Gastroesophageal sphincter (tissue), 4 donors: ENCODE results near the gene PEPD. TPM values are rescaled to one million over a fixed set of nuclear protein-coding genes. Genes with fewer than 3 reads are reported as not detected.
A peak's percentile ranks its signal among the peaks of the same experiment; 100 is the strongest.

Experiments used
- ATAC-seq: fragments of 150-250 bp; one replicate; pipeline ENCODE4 v1.9.1; 2016; ENCODE audit warnings: mild to moderate bottlenecking, moderate library complexity
- H3K27ac ChIP-seq, 4 donors: fragments of 200-600 bp; sonication (generic) in 3 of 4; 1 replicate in 3 of 4; 2 replicates in 1 of 4; pipeline ENCODE4 v1.5.1; 2016 to 2019
- H3K27me3 ChIP-seq: fragments of 200-600 bp; sonication (generic); one replicate; pipeline ENCODE4 v1.5.1; 2019
- H3K36me3 ChIP-seq, 2 donors: fragments of 200-600 bp; sonication (generic); one replicate each; pipeline ENCODE4 v1.5.1; 2019; ENCODE audit warnings: control low read depth in 1 of 2
- H3K4me1 ChIP-seq, 3 donors: fragments of 200-600 bp; sonication (generic); 1 replicate in 2 of 3; 2 replicates in 1 of 3; pipeline ENCODE4 v1.5.1; 2016 to 2019; ENCODE audit warnings: control low read depth in 2 of 3
- H3K4me3 ChIP-seq, 2 donors: fragments of 200-600 bp; sonication (generic); one replicate each; pipeline ENCODE4 v1.5.1; 2019; ENCODE audit warnings: mild to moderate bottlenecking in 1 of 2, moderate library complexity in 1 of 2
- H3K9me3 ChIP-seq, 3 donors: fragments of 200-600 bp; sonication (generic); one replicate each; pipeline ENCODE4 v1.5.1; 2017 to 2019; ENCODE audit warnings: control low read depth in 2 of 3
- EP300 ChIP-seq: sonication (generic); formaldehyde crosslinking; IDR thresholded peaks from one replicate; pipeline ENCODE4 v1.6.1; 2017; ENCODE audit warnings: antibody characterized with exemption, mild to moderate bottlenecking
- POLR2A ChIP-seq, 2 donors: fragments of 450-650 bp; IDR thresholded peaks; one replicate each; pipeline ENCODE4 v1.6.1; 2017; ENCODE audit warnings: antibody characterized with exemption in 2 of 2, mild to moderate bottlenecking in 2 of 2, moderate library complexity in 1 of 2
- POLR2AphosphoS5 ChIP-seq: sonication (generic); formaldehyde crosslinking; IDR thresholded peaks from one replicate; pipeline ENCODE4 v1.6.1; 2017; ENCODE audit warnings: antibody characterized with exemption
- WGBS, 2 donors: methylation state at CpG; one replicate each; pipeline ENCODE4 v1.1.5; 2018; ENCODE audit warnings: low coverage in 1 of 2; 5-methylcytosine and 5-hydroxymethylcytosine counted together
- total RNA-seq, 4 donors: library from RNA; depleted of rRNA; stranded (reverse); fragments of >200 nt; gene quantifications; one replicate each; pipeline ENCODE4 v1.1.0, GENCODE V29; 2016
- TF ChIP-seq, protein P1 (sequence below), 4 experiments: fragments of 200-600 bp in 2 of 4; fragments of 450-650 bp in 2 of 4; sonication (generic) in 1 of 4; IDR thresholded peaks; one replicate each; pipeline ENCODE4 v1.5.1; 2017 to 2019; ENCODE audit warnings: antibody characterized with exemption in 4 of 4, mild to moderate bottlenecking in 2 of 4, moderate library complexity in 2 of 4

Gene PEPD
- total RNA-seq, 4 donors from 2014 or later, result 61.3 to 77.7 (median 69.6) TPM

DNA sequence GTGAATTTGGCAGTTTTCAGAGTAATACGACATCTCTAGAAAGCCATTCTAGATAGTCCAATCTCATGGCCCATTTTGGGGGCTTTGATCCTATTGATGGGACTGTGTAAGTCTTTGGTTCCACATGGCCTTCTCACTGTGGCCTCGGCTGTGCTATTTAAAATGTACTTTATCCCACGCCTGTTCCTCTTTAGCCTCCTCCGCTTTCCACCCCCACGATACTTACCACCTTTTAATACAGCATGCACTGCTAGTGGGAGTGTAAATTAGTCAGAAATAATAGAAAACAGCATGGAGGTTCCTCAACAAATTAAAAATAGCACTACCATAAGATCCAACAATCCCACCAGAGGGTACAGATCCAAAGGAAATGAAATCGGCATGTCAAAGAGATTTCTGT is 176.4 kb downstream of the PEPD start:
- Histone ChIP-seq H3K27me3 (peaks cover 38% of the 10 kb centered on the region), H3K4me3 (no peak overlapping the region), H3K27ac (no peak overlapping the region), H3K36me3 (no peaks in the 10 kb centered on the region), H3K4me1 (peaks cover 0 to 9% (median 0%) of the 10 kb centered on the region in 3 donors), H3K9me3 (no peaks in the 10 kb centered on the region)
- WGBS, 2 donors, result 88% methylated on average over 4 to 6 of the region's 6 CpGs
- TF ChIP-seq POLR2A (IDR thresholded peaks at IDR 0.05), result no peak
- TF ChIP-seq, protein P1, sequence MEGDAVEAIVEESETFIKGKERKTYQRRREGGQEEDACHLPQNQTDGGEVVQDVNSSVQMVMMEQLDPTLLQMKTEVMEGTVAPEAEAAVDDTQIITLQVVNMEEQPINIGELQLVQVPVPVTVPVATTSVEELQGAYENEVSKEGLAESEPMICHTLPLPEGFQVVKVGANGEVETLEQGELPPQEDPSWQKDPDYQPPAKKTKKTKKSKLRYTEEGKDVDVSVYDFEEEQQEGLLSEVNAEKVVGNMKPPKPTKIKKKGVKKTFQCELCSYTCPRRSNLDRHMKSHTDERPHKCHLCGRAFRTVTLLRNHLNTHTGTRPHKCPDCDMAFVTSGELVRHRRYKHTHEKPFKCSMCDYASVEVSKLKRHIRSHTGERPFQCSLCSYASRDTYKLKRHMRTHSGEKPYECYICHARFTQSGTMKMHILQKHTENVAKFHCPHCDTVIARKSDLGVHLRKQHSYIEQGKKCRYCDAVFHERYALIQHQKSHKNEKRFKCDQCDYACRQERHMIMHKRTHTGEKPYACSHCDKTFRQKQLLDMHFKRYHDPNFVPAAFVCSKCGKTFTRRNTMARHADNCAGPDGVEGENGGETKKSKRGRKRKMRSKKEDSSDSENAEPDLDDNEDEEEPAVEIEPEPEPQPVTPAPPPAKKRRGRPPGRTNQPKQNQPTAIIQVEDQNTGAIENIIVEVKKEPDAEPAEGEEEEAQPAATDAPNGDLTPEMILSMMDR (IDR thresholded peaks at IDR 0.05), result no peak
- no peak for TF ChIP-seq POLR2AphosphoS5
- TF ChIP-seq EP300, result no peak
- no peak for ATAC-seq

DNA sequence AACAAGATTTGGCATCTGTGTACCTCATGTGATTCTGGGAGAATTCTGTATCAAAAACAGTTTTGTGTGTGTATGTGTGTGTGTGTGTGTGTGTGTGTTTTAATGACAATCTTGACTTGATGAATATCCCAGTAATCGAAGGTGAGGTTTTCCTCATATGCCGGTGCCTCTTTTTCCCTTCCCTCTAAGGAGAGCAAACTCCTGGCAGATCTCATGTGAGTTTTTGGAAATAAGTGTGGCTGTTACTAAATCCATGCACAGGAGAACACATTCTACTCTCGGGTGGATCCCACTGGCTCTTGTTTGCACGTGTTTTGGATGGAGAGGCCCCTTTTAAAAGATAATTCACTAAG is 177.0 kb downstream of the PEPD start:
- 9 to 24% methylated on average over 4 of the region's 4 CpGs for WGBS, 2 donors
- H3K27ac ChIP-seq, result peak overlapping the region in 1 of 4 donors; percentile 12
- no peaks in the 10 kb centered on the region for H3K36me3 ChIP-seq
- peaks cover 0 to 9% (median 0%) of the 10 kb centered on the region in 3 donors for H3K4me1 ChIP-seq
- peak overlapping the region in 1 of 2 donors; percentile 4 for H3K4me3 ChIP-seq
- peak; percentile 62 for ATAC-seq
- TF ChIP-seq, protein P1 (IDR thresholded peaks at IDR 0.05), result no peak
- TF ChIP-seq POLR2A (IDR thresholded peaks at IDR 0.05) (no peak), POLR2AphosphoS5 (no peak), EP300 (no peak)
- peaks cover 32% of the 10 kb centered on the region for H3K27me3 ChIP-seq
- no peaks in the 10 kb centered on the region for H3K9me3 ChIP-seq

DNA sequence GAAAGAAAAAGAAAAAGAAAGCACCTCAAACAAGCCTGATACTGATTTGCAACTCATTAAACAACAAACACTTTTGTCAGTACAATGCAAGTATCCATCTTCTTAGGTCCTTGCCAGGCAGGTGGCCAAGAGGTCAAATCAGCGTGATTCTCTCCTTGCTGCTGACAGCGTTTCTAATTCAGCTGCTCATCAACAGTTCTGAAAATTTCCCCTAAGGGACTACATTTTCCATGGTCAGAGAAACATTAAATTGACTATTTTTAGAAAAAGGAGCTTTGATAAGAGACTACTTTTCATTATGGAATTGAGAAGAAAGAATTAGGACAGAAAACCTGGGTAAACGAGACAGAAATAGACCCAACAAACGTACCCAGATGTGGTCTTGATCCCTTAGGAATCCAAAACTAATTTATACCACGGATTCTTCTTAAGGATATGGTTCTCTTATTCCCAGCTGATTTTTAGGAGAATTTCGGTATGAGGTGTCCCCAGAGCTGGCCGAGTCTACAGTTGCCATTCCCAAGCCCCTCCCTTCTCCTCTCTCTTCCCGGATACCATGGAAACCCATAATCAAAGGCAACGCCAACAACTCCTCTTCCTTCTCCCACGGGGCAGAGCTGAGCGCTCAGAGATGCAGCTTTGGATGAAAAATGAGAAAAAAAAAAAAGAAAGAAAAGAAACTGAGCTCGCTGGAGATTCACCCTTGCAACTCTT is 177.6 kb downstream of the PEPD start:
- peak overlapping the region in 1 of 4 donors; percentile 12 for H3K27ac ChIP-seq

DNA sequence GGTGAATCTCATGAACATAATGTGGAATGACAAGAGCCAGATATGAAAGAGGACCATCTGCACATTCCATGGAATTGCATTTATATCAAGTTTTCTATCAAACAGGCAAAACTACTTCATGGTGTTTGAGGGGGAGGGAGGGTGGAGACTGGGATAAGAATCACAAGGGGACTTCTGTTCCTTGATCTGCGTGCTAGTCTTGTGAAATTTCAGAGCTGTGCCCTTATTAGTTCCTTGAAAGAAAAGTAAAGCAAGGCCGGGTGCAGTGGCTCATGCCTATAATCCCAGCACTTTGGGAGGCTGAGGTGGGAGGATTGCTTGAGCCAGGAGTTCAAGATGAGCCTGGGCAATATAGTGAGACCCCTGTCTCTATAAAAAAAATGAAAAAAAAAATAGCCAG is 178.3 kb downstream of the PEPD start:
- H3K4me3 ChIP-seq, result no peak overlapping the region
- H3K9me3 ChIP-seq, result no peaks in the 10 kb centered on the region
- H3K36me3 ChIP-seq, result no peaks in the 10 kb centered on the region
- ATAC-seq, result no peak
- no peak overlapping the region for H3K27ac ChIP-seq
- no peak for TF ChIP-seq POLR2AphosphoS5
- peaks cover 0 to 9% (median 0%) of the 10 kb centered on the region in 3 donors for H3K4me1 ChIP-seq
- WGBS, 2 donors, result 67% methylated on average over 2 of the region's 2 CpGs; no CpG with 5 or more reads in 1 of the 2 donors
- H3K27me3 ChIP-seq, result peaks cover 21% of the 10 kb centered on the region

More for the DNA sequence above, 177.6 kb downstream of the PEPD start:
- peak overlapping the region in 1 of 2 donors; percentile 4 for H3K4me3 ChIP-seq
- no peaks in the 10 kb centered on the region for H3K9me3 ChIP-seq
- 9 to 13% methylated on average over 7 to 9 of the region's 12 CpGs for WGBS, 2 donors
- ATAC-seq, result peak; percentile 79
- H3K27me3 ChIP-seq, result peaks cover 27% of the 10 kb centered on the region
- TF ChIP-seq, protein P1 (IDR thresholded peaks at IDR 0.05), result no peak
- TF ChIP-seq POLR2A (IDR thresholded peaks at IDR 0.05) (no peak), POLR2AphosphoS5 (no peak), EP300 (no peak)
- no peaks in the 10 kb centered on the region for H3K36me3 ChIP-seq
- peaks cover 0 to 9% (median 0%) of the 10 kb centered on the region in 3 donors for H3K4me1 ChIP-seq

DNA sequence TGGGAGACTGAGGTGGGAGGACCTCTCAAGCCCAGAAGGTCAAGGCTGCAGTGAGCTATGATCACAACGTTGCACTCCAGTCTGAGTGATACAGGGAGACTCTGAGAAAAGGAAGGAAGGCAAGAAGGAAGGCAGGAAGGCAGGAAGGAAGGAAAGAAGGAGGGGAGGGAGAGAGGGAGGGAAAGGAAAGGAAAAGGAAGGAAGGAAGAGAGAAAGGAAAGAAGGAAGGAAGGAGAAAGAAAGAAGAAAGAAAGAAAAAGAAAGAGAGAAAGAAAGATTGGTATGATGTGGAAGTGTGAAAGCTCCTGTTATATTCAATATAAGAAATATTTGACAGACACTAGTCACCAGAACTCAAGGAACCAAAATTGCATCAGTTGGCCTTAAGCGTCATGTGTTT is 180.6 kb downstream of the PEPD start:
- H3K9me3 ChIP-seq, result no peaks in the 10 kb centered on the region
- peaks cover 0 to 9% (median 0%) of the 10 kb centered on the region in 3 donors for H3K4me1 ChIP-seq
- no peak overlapping the region for H3K27ac ChIP-seq
- no peaks in the 10 kb centered on the region for H3K36me3 ChIP-seq
- TF ChIP-seq POLR2AphosphoS5 (no peak), POLR2A (IDR thresholded peaks at IDR 0.05) (no peak), EP300 (no peak)
- TF ChIP-seq, protein P1 (IDR thresholded peaks at IDR 0.05), result no peak
- 64 to 90% methylated on average over 1 to 2 of the region's 2 CpGs for WGBS, 2 donors
- peaks cover 10% of the 10 kb centered on the region for H3K27me3 ChIP-seq
- ATAC-seq, result no peak
- H3K4me3 ChIP-seq, result no peak overlapping the region
